HEK293 (cell line): Measurements from ENCODE around the gene GALNTL6.

Experiments
- CTCF ChIA-PET: fragments of 350-600 bp; formaldehyde crosslinking; extraction: SDS; loops from one replicate; lab custom pipeline; 2021; ENCODE audit warnings: antibody characterized with exemption; lab: Yijun Ruan, JAX
- POLR2A ChIA-PET: fragments of 300-600 bp; formaldehyde crosslinking; extraction: SDS; loops from one replicate; lab custom pipeline; 2020; ENCODE audit warnings: antibody characterized with exemption, inconsistent platforms; lab: Yijun Ruan, JAX
- H3K27ac ChIP-seq: fragments of 200-500 bp; sonication (Bioruptor generic); 2 replicates; pipeline ENCODE4 v1.5.1; 2014; ENCODE audit warnings: low read depth, low read length, control low read depth, inconsistent platforms; ENCODE audit errors: extremely low read depth
- H3K36me3 ChIP-seq, 2 experiments: fragments of 200-500 bp in 1 of 2; sonication (Bioruptor generic) in 1 of 2; 1 replicate in 1 of 2; 2 replicates in 1 of 2; pipeline ENCODE4 v1.5.1; 2014 to 2017; ENCODE audit warnings: inconsistent platforms in 2 of 2, low read length in 2 of 2; ENCODE audit not compliant: control insufficient read depth in 2 of 2, insufficient read depth in 1 of 2
- H3K4me1 ChIP-seq: fragments of 200-500 bp; sonication (Bioruptor generic); 2 replicates; pipeline ENCODE4 v1.5.1; 2014; ENCODE audit warnings: mild to moderate bottlenecking, low read length, inconsistent platforms; ENCODE audit not compliant: control insufficient read depth, insufficient read depth
- H3K4me3 ChIP-seq: 2 replicates; pipeline ENCODE4 v1.5.1; 2011; ENCODE audit warnings: low read depth, mild to moderate bottlenecking, control low read depth, low read length, moderate library complexity
- H3K9me3 ChIP-seq: fragments of 200-500 bp; sonication (Bioruptor generic); 2 replicates; pipeline ENCODE4 v1.5.1; 2014; ENCODE audit warnings: low read depth, low read length, inconsistent platforms; ENCODE audit not compliant: control insufficient read depth, insufficient read depth
- BCL11A ChIP-seq: fragments of 450-650 bp; formaldehyde crosslinking; IDR thresholded peaks from 2 replicates; pipeline ENCODE4 v1.5.1; 2016; ENCODE audit warnings: low read depth, missing biosample characterization, missing genetic modification characterization
- KLF1 ChIP-seq: fragments of 450-650 bp; formaldehyde crosslinking; IDR thresholded peaks from 2 replicates; pipeline ENCODE4 v1.5.1; 2016; ENCODE audit warnings: missing biosample characterization, missing genetic modification characterization
- RBAK ChIP-seq: fragments of 450-650 bp; formaldehyde crosslinking; IDR thresholded peaks from 2 replicates; pipeline ENCODE4 v1.5.1; 2016; ENCODE audit warnings: missing biosample characterization, missing genetic modification characterization
- REPIN1 ChIP-seq: fragments of 450-650 bp; formaldehyde crosslinking; IDR thresholded peaks from 2 replicates; pipeline ENCODE4 v1.5.1; 2017; ENCODE audit warnings: missing biosample characterization, missing genetic modification characterization, low read depth
- SP3 ChIP-seq: fragments of 450-650 bp; formaldehyde crosslinking; IDR thresholded peaks from 2 replicates; pipeline ENCODE4 v1.5.1; 2016; ENCODE audit warnings: missing biosample characterization, missing genetic modification characterization
- TCF7L2 ChIP-seq: IDR thresholded peaks from 2 replicates; pipeline ENCODE4 v1.6.1; 2011; ENCODE audit warnings: low read depth, mild to moderate bottlenecking, inconsistent platforms, low read length, moderate library complexity, borderline replicate concordance
- YY1 ChIP-seq: fragments of 450-650 bp; formaldehyde crosslinking; IDR thresholded peaks from 2 replicates; pipeline ENCODE4 v1.5.1; 2018; ENCODE audit warnings: missing biosample characterization, missing genetic modification characterization
- ZBTB6 ChIP-seq: fragments of 450-650 bp; formaldehyde crosslinking; IDR thresholded peaks from 2 replicates; pipeline ENCODE4 v1.5.1; 2017; ENCODE audit warnings: missing biosample characterization, missing genetic modification characterization
- ZFP3 ChIP-seq: fragments of 450-650 bp; formaldehyde crosslinking; IDR thresholded peaks from 2 replicates; pipeline ENCODE4 v1.5.1; 2016; ENCODE audit warnings: low read depth, missing biosample characterization, missing genetic modification characterization
- ZNF335 ChIP-seq: fragments of 450-650 bp; formaldehyde crosslinking; conservative IDR thresholded peaks from 2 replicates; pipeline ENCODE4 v1.5.1; 2016; ENCODE audit warnings: missing biosample characterization, missing genetic modification characterization
- ZNF350 ChIP-seq: fragments of 450-650 bp; formaldehyde crosslinking; IDR thresholded peaks from 2 replicates; pipeline ENCODE4 v1.5.0; 2017; ENCODE audit warnings: missing biosample characterization, mild to moderate bottlenecking, missing genetic modification characterization
- ZNF391 ChIP-seq: fragments of 450-650 bp; formaldehyde crosslinking; IDR thresholded peaks from 2 replicates; pipeline ENCODE4 v1.5.1; 2016; ENCODE audit warnings: low read depth, missing biosample characterization, missing genetic modification characterization, borderline replicate concordance
- ZNF404 ChIP-seq: fragments of 450-650 bp; formaldehyde crosslinking; IDR thresholded peaks from 2 replicates; pipeline ENCODE4 v1.5.1; 2017; ENCODE audit warnings: missing biosample characterization, missing genetic modification characterization
- ZNF426 ChIP-seq: fragments of 450-650 bp; formaldehyde crosslinking; IDR thresholded peaks from 2 replicates; pipeline ENCODE4 v1.5.1; 2017; ENCODE audit warnings: missing biosample characterization, missing genetic modification characterization, mild to moderate bottlenecking, inconsistent platforms, moderate library complexity
- ZNF473 ChIP-seq: fragments of 450-650 bp; formaldehyde crosslinking; IDR thresholded peaks from 2 replicates; pipeline ENCODE4 v1.5.1; 2017; ENCODE audit warnings: missing biosample characterization, missing genetic modification characterization
- ZNF529 ChIP-seq: fragments of 450-650 bp; formaldehyde crosslinking; IDR thresholded peaks from 2 replicates; pipeline ENCODE4 v1.5.1; 2017; ENCODE audit warnings: missing genetic modification characterization, missing biosample characterization; ENCODE audit not compliant: insufficient replicate concordance
- ZNF549 ChIP-seq: fragments of 450-650 bp; IDR thresholded peaks from 2 replicates; pipeline ENCODE4 v1.5.1; 2018; ENCODE audit warnings: missing biosample characterization, missing genetic modification characterization, mild to moderate bottlenecking, inconsistent platforms, moderate library complexity
- ZNF585B ChIP-seq: fragments of 450-650 bp; formaldehyde crosslinking; IDR thresholded peaks from 2 replicates; pipeline ENCODE4 v1.5.1; 2016; ENCODE audit warnings: missing biosample characterization, missing genetic modification characterization
- ZNF701 ChIP-seq: fragments of 450-650 bp; formaldehyde crosslinking; IDR thresholded peaks from 2 replicates; pipeline ENCODE4 v1.5.1; 2016; ENCODE audit warnings: missing biosample characterization, missing genetic modification characterization
- ZNF747 ChIP-seq: fragments of 450-650 bp; formaldehyde crosslinking; IDR thresholded peaks from 2 replicates; pipeline ENCODE4 v1.5.1; 2016; ENCODE audit warnings: missing biosample characterization, missing genetic modification characterization
- ZNF76 ChIP-seq: fragments of 450-650 bp; formaldehyde crosslinking; IDR thresholded peaks from 2 replicates; pipeline ENCODE4; 2016; ENCODE audit warnings: low read depth, missing biosample characterization, missing genetic modification characterization, borderline replicate concordance
- TF ChIP-seq, protein P1 (sequence below): fragments of 450-650 bp; formaldehyde crosslinking; IDR thresholded peaks from 2 replicates; pipeline ENCODE4 v1.5.1; 2016; ENCODE audit warnings: missing biosample characterization, missing genetic modification characterization, borderline replicate concordance
- TF ChIP-seq, protein P2 (sequence below): fragments of 450-650 bp; formaldehyde crosslinking; IDR thresholded peaks from 2 replicates; pipeline ENCODE4 v1.5.1; 2017; ENCODE audit warnings: missing biosample characterization, missing genetic modification characterization
- TF ChIP-seq, protein P3 (sequence below): fragments of 450-650 bp; formaldehyde crosslinking; IDR thresholded peaks from 2 replicates; pipeline ENCODE4 v1.5.1; 2016; ENCODE audit warnings: missing biosample characterization, missing genetic modification characterization
- TF ChIP-seq, protein P4 (sequence below): fragments of 450-650 bp; formaldehyde crosslinking; IDR thresholded peaks from 2 replicates; pipeline ENCODE4 v1.5.1; 2016; ENCODE audit warnings: missing biosample characterization, missing genetic modification characterization

Gene GALNTL6

GRCh38 chr4:172125443-172125842, 312.2 kb downstream of the GALNTL6 start:
- CTCF ChIA-PET = no interaction called here
- H3K4me3 ChIP-seq = no peak overlapping the region
- H3K36me3 ChIP-seq = no peaks in the 10 kb centered on the region
- TF ChIP-seq TCF7L2 (no peak), ZBTB6 (tag by site-specific recombination) (no peak), KLF1 (tag by site-specific recombination) (no peak), ZNF473 (tag by site-specific recombination) (no peak), REPIN1 (tag by site-specific recombination) (no peak), ZNF585B (tag by site-specific recombination) (no peak), RBAK (tag by site-specific recombination) (no peak), ZNF350 (tag by site-specific recombination) (no peak), ZNF76 (no peak), BCL11A (tag by site-specific recombination) (no peak), ZNF426 (tag by site-specific recombination) (no peak), ZNF701 (tag by site-specific recombination) (no peak), ZNF335 (no peak), ZNF391 (tag by site-specific recombination) (no peak)
- TF ChIP-seq, protein P1, sequence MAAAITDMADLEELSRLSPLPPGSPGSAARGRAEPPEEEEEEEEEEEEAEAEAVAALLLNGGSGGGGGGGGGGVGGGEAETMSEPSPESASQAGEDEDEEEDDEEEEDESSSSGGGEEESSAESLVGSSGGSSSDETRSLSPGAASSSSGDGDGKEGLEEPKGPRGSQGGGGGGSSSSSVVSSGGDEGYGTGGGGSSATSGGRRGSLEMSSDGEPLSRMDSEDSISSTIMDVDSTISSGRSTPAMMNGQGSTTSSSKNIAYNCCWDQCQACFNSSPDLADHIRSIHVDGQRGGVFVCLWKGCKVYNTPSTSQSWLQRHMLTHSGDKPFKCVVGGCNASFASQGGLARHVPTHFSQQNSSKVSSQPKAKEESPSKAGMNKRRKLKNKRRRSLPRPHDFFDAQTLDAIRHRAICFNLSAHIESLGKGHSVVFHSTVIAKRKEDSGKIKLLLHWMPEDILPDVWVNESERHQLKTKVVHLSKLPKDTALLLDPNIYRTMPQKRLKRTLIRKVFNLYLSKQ = no peak
- TF ChIP-seq, protein P2, sequence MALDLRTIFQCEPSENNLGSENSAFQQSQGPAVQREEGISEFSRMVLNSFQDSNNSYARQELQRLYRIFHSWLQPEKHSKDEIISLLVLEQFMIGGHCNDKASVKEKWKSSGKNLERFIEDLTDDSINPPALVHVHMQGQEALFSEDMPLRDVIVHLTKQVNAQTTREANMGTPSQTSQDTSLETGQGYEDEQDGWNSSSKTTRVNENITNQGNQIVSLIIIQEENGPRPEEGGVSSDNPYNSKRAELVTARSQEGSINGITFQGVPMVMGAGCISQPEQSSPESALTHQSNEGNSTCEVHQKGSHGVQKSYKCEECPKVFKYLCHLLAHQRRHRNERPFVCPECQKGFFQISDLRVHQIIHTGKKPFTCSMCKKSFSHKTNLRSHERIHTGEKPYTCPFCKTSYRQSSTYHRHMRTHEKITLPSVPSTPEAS (tag by site-specific recombination) = no peak
- TF ChIP-seq, protein P3, sequence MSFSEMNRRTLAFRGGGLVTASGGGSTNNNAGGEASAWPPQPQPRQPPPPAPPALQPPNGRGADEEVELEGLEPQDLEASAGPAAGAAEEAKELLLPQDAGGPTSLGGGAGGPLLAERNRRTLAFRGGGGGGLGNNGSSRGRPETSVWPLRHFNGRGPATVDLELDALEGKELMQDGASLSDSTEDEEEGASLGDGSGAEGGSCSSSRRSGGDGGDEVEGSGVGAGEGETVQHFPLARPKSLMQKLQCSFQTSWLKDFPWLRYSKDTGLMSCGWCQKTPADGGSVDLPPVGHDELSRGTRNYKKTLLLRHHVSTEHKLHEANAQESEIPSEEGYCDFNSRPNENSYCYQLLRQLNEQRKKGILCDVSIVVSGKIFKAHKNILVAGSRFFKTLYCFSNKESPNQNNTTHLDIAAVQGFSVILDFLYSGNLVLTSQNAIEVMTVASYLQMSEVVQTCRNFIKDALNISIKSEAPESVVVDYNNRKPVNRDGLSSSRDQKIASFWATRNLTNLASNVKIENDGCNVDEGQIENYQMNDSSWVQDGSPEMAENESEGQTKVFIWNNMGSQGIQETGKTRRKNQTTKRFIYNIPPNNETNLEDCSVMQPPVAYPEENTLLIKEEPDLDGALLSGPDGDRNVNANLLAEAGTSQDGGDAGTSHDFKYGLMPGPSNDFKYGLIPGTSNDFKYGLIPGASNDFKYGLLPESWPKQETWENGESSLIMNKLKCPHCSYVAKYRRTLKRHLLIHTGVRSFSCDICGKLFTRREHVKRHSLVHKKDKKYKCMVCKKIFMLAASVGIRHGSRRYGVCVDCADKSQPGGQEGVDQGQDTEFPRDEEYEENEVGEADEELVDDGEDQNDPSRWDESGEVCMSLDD (tag by site-specific recombination) = no peak
- TF ChIP-seq, all 188 proteins: peak for 0
- H3K4me1 ChIP-seq = peaks cover 6% of the 10 kb centered on the region; the same call in 1 of the 2 replicates
- no peaks in the 10 kb centered on the region for H3K9me3 ChIP-seq
- POLR2A ChIA-PET = no interaction called here
- H3K27ac ChIP-seq = no peak overlapping the region

GRCh38 chr4:172127168-172127567, 314.0 kb downstream of the GALNTL6 start:
- Histone ChIP-seq H3K4me1 (peaks cover 10% of the 10 kb centered on the region; the same call in 1 of the 2 replicates), H3K4me3 (no peak overlapping the region), H3K9me3 (no peaks in the 10 kb centered on the region), H3K36me3 (no peaks in the 10 kb centered on the region), H3K27ac (no peak overlapping the region)
- CTCF ChIA-PET = no interaction called here
- TF ChIP-seq, protein P4, sequence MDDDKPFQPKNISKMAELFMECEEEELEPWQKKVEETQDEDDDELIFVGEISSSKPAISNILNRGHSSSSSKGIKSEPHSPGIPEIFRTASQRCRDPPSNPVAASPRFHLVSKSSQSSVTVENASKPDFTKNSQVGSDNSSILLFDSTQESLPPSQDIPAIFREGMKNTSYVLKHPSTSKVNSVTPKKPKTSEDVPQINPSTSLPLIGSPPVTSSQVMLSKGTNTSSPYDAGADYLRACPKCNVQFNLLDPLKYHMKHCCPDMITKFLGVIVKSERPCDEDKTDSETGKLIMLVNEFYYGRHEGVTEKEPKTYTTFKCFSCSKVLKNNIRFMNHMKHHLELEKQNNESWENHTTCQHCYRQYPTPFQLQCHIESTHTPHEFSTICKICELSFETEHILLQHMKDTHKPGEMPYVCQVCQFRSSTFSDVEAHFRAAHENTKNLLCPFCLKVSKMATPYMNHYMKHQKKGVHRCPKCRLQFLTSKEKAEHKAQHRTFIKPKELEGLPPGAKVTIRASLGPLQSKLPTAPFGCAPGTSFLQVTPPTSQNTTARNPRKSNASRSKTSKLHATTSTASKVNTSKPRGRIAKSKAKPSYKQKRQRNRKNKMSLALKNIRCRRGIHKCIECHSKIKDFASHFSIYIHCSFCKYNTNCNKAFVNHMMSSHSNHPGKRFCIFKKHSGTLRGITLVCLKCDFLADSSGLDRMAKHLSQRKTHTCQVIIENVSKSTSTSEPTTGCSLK = no peak
- TF ChIP-seq ZNF391 (tag by site-specific recombination) (no peak), SP3 (tag by site-specific recombination) (no peak), ZNF747 (no peak), YY1 (no peak), ZFP3 (tag by site-specific recombination) (no peak), ZNF549 (tag by site-specific recombination) (no peak), ZNF404 (tag by site-specific recombination) (no peak), ZNF529 (tag by site-specific recombination) (no peak)
- TF ChIP-seq, all 188 proteins: peak for 0
- POLR2A ChIA-PET = no interaction called here
